GM12891 (cell line): ENCODE data around the gene RTN3.
"Not testable (repeated sequence)": the region's sequence is repeated elsewhere in the genome, so short reads cannot be mapped to it uniquely, and the experiment has no call there.

Experiments
- DNase-seq: peaks from one replicate; pipeline ENCODE4 v3.0.0; 2011; ENCODE audit warnings: low spot score; ENCODE audit not compliant: insufficient read length
- FAIRE-seq: peaks from 2 replicates; lab custom pipeline; 2011; peaks lifted over from hg19 to GRCh38; lab: Jason Lieb, UNC
- PAX5 ChIP-seq: IDR thresholded peaks from 2 replicates; pipeline ENCODE4 v1.6.1; 2011; ENCODE audit warnings: low read length, moderate library complexity, mild to moderate bottlenecking; ENCODE audit not compliant: insufficient read depth, severe bottlenecking
- POLR2A ChIP-seq: IDR thresholded peaks from 2 replicates; pipeline ENCODE4 v1.6.1; 2011; ENCODE audit warnings: low read depth, low read length, control low read depth
- POLR2AphosphoS5 ChIP-seq: IDR thresholded peaks from 2 replicates; pipeline ENCODE4 v1.6.1; 2011; ENCODE audit warnings: low read depth, low read length, control low read depth
- POU2F2 ChIP-seq: IDR thresholded peaks from 2 replicates; pipeline ENCODE4 v1.6.1; 2011; ENCODE audit warnings: low read depth, mild to moderate bottlenecking, control low read depth, low read length, moderate library complexity
- SPI1 ChIP-seq: IDR thresholded peaks from 2 replicates; pipeline ENCODE4 v1.6.1; 2011; ENCODE audit warnings: low read depth, low read length, control low read depth
- TAF1 ChIP-seq: IDR thresholded peaks from 2 replicates; pipeline ENCODE4 v1.6.1; 2011; ENCODE audit warnings: low read depth, low read length, control low read depth

Gene RTN3

DNA sequence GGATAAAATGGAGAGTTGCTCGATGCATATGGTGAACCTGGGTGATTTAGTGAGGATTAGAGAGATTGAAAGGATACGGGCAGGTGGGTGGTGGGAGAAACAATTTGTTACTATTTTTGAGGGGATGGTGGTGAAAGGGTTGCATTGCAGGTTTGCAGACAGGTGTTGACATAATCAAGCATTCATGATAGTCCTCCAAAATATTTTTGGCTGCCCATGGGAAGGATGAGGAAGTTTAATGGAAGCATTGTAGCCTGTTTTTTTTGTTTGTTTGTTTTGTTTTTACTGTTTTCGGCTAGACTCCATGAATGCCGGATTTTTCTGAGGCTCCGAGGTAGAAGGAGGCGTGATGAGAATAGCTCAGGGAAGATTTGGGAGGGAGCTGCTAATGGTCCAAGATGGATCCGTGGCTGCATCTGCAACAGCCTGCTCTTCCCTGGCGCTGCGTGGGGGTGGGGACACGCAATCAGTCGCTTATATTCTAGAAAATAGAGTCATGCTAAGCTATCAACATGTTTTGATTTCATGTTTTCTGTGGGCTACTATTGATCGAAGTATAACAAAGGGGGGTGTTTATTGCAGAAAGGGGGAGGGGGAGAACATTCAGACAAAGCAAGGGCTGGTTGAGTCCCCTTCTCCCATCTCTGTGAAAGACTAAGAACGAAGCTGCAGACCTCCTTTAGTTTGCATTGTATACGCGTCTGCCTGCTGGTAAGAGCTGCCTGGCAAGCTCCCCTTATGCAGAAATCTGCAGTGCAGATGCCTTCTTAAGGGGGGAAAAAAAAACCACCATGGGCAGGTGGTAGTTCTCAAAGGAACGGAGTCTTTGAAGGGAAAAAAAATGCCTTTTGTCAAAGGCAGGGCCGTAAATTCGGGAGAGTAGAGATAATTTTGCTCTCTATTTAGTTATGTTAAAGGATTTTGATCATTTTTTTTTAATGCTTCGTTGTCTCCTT, 1.0 kb downstream of the RTN3 start:
- FAIRE-seq, result peak; percentile 63
- DNase-seq, result no peak
- TF ChIP-seq PAX5 (no peak), POLR2AphosphoS5 (no peak), POLR2A (no peak), TAF1 (no peak), SPI1 (no peak), POU2F2 (no peak)

GRCh38 chr11:63683133-63683991, 2.1 kb downstream of the RTN3 start:
- FAIRE-seq (no peak), DNase-seq (no peak)
- TF ChIP-seq POU2F2 (no peak), TAF1 (no peak), SPI1 (no peak), PAX5 (no peak), POLR2A (no peak), POLR2AphosphoS5 (no peak)

- not testable (repeated sequence) for FAIRE-seq, DNase-seq
These were observed 3.9 kb downstream of the RTN3 start for GRCh38 chr11:63685158-63685721.

DNA sequence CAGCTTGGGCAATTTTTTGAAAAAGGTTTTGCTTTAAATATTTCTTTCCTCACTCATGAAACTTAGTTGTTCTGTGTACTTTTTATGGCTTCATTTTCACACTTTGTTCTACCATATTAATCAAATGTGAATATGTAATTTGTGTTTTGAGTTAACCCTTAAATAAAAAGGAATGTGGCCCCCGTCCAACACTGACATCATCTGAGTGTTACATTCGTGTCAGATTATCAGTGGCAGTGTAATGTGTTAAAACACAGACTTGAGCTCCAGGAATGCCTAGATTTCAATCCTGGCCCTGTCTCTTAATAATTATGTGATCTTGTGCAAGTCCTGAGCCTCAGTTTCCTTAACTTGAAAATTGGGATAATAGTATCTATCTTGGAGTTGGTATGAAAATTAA, 5.6 kb downstream of the RTN3 start:
- no peak for FAIRE-seq
- TF ChIP-seq SPI1, result no peak
- no peak for TF ChIP-seq POLR2A
- no peak for TF ChIP-seq PAX5
- TF ChIP-seq TAF1, result no peak
- TF ChIP-seq POU2F2, result no peak
- no peak for TF ChIP-seq POLR2AphosphoS5
- DNase-seq, result no peak

DNA sequence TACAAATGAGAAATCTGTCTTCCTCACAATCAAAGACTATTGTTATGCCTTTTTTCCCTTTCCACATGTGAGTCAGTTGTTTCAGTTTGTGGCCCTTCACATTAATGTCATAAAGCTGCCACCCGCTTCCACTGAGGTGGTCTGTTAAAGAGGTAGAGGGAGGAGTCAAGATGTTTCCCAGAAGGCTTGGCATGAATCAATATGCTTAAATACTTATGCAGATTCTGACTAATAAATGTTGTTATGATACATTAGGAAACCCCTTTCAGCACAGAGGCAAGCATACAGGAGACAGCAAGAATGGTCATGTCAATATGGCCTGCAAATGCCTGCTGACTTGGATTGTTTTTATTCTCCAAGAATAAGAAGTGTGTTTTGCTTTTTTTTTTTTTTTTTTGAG, 6.5 kb downstream of the RTN3 start:
- TF ChIP-seq POLR2AphosphoS5, result no peak
- DNase-seq (no peak), FAIRE-seq (no peak)

DNA sequence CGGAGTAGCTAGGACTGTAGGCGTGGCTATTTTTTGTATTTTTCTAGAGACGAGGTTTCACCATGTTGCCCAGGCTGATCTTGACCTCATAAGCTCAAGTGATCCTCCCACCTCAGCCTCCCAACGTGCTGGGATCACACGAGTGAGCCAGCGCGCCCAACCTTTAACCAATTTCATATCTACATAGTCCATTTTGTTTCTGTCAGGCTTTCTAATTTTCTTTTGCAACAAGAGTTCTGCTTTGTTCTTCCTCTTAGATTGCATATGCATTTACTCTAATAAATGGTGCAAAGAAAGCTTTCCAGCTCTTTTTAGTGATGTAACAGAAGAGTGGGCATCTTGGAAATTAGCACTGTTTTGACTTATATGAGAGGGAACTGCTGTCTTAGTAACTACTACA, 13.3 kb downstream of the RTN3 start:
- no peak for TF ChIP-seq POLR2AphosphoS5
- no peak for TF ChIP-seq POLR2A
- TF ChIP-seq SPI1, result no peak
- no peak for TF ChIP-seq PAX5
- TF ChIP-seq TAF1, result no peak
- no peak for TF ChIP-seq POU2F2
- DNase-seq, result no peak
- FAIRE-seq, result no peak

DNA sequence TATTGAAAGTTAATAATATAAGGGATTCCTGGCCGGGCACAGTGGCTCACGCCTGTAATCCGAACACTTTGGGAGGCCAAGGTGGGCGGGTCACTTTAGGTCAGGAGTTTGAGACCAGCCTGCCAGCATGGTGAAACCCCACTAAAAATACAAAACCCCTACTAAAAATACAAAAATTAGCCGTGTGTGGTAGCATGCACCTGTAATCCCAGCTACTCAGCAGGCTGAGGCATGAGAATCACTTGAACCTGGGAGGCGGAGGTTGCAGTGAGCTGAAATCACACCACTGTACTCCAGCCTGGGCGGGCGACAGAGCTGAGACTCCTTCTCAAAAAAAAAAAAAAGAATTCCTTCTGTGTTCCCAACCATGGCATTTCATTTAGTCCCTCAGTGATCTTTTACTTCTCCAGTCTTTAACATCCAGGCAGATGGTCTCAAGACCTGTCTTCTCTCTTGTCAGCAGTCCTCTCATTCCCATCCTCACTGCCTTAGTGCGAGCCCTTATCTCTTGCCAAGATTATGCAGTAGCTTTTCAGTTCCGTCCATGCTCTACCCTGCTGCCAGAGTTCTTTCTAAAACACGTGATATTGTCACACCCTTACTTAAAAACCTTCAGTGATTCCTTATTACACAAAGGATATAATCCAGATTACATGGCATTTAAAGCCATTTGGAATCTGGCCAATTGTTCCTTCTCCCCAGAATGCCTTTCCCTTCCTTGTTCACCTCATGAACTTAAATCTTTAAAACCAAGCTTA, 17.9 kb downstream of the RTN3 start:
- no peak for TF ChIP-seq TAF1
- TF ChIP-seq POU2F2, result no peak
- no peak for TF ChIP-seq SPI1
- no peak for TF ChIP-seq POLR2A
- no peak for TF ChIP-seq PAX5
- TF ChIP-seq POLR2AphosphoS5, result no peak
- FAIRE-seq (no peak), DNase-seq (no peak)

DNA sequence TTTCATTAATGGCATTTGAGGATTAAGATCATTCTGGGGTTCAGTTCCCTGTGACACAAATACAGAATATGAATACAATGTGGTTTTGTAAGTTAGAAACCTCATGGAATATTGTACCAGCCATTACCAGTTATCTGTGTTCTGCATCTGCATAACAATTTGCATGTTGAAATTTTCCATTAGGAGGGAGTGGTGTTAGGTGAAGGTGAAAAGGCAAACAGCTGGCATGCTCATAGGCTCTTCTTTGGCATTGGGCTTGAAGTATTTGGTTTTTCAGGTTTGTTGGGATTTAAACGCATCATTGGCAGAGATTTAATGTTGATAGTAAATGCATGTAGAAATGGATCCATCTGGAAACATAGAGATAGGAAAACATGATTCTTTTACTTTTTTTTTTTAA, 18.6 kb downstream of the RTN3 start:
- FAIRE-seq (no peak), DNase-seq (no peak)
- no peak for TF ChIP-seq POLR2AphosphoS5
- TF ChIP-seq POU2F2, result no peak
- TF ChIP-seq SPI1, result no peak
- no peak for TF ChIP-seq TAF1
- TF ChIP-seq PAX5, result no peak
- no peak for TF ChIP-seq POLR2A

DNA sequence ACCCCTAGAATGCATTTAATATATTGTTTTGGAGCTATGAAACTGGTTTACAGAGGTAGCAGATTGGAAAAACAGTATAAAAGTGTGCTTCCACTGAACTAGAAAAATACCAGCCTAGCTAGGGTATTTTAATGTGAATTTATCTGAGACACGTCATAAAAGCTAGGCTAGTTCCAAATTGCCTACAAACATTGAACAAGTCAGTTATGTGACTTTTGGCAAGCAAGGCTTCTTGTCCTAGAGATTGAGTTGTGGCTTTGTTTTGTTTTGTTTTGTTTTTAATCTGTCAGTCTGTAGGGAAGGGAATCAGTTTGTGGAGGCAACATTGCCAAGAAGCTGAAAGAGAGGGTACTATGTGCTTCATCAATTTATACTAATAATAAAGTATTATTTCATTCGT, 24.2 kb downstream of the RTN3 start:
- TF ChIP-seq SPI1, result no peak
- no peak for TF ChIP-seq TAF1
- no peak for TF ChIP-seq PAX5
- no peak for TF ChIP-seq POLR2A
- no peak for TF ChIP-seq POLR2AphosphoS5
- TF ChIP-seq POU2F2, result no peak
- peak; percentile 9 for FAIRE-seq
- no peak for DNase-seq
